Testis (tissue), 2 donors: ENCODE data around the gene INPP5A.

Source experiments
- POLR2A ChIP-seq: fragments of 450-650 bp; IDR thresholded peaks from one replicate; pipeline ENCODE4 v1.6.1; 2017; ENCODE audit warnings: antibody characterized with exemption, mild to moderate bottlenecking, moderate library complexity
- TF ChIP-seq, protein P1 (sequence below), 3 experiments: fragments of 450-650 bp in 2 of 3; fragments of 200-600 bp in 1 of 3; sonication (generic) in 1 of 3; IDR thresholded peaks; one replicate each; pipeline ENCODE4 v1.5.1; 2016 to 2019; ENCODE audit warnings: antibody characterized with exemption in 3 of 3, mild to moderate bottlenecking in 2 of 3, moderate library complexity in 1 of 3

DNA sequence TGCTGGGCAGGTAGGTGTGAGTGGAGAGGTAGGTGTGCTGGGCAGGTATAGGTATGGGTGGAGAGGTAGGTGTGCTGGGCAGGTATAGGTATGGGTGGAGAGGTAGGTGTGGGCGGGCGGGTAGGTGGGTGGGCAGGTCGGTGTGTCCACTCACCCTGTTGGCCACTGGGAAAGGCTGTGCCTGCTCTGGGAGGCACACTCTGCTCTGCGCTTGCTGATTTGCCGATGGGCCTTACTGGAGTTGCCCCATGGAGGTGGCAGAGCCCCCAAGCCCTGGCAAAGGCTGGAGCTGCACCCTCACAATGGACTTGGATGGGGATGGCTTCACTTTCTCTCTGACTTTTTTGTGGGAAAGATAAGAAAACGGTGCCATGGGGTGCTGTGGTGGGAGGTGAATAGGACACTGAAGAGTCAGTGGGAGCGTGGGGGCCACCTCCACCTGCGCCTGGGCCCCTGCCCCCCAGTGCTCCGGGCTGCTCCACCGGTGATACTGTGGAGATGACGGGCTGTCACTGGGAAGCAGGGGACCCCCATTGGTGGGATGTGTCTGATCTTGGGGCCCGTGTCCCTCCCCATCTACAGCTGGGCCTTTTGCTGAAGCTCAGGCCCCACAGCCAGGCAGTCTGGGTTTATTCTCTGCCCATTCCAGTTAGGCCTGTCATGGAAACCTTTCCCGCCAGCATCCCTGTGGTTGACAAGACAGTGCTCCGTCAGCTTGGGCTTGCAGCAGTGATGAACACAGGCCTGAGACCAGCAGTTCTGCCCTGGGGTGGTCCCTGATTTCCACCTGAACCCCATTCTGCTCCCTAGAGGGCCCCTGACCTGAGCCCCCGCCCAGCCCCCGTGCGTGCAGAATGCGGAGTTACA, 173.4 kb downstream of the INPP5A start:
- TF ChIP-seq, protein P1, sequence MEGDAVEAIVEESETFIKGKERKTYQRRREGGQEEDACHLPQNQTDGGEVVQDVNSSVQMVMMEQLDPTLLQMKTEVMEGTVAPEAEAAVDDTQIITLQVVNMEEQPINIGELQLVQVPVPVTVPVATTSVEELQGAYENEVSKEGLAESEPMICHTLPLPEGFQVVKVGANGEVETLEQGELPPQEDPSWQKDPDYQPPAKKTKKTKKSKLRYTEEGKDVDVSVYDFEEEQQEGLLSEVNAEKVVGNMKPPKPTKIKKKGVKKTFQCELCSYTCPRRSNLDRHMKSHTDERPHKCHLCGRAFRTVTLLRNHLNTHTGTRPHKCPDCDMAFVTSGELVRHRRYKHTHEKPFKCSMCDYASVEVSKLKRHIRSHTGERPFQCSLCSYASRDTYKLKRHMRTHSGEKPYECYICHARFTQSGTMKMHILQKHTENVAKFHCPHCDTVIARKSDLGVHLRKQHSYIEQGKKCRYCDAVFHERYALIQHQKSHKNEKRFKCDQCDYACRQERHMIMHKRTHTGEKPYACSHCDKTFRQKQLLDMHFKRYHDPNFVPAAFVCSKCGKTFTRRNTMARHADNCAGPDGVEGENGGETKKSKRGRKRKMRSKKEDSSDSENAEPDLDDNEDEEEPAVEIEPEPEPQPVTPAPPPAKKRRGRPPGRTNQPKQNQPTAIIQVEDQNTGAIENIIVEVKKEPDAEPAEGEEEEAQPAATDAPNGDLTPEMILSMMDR (IDR thresholded peaks at IDR 0.05), result no peak
- TF ChIP-seq POLR2A, result no peak
